ENCODE results near the gene MCM9.

Gene MCM9

GRCh38 chr6:118934461-118935330, at the start of gene MCM9:
TSS of gene MCM9 (minus strand) at chr6:118935159. CDS start at chr6:118931723, 3,436 bp downstream.
- peak within 1 kb of the TSS; percentile 94 for H3K4me3 ChIP-seq (ENCODE audit: low read length)
- peaks cover 15% of the 10 kb centered on the region for H3K36me3 ChIP-seq (ENCODE audit: control insufficient read depth, insufficient read depth, low read length, severe bottlenecking)
- H3K27me3 ChIP-seq (replicated peaks; ENCODE audit: control insufficient read depth, insufficient read depth, low read length) = no peaks in the 10 kb centered on the region
- peaks cover 14% of the 10 kb centered on the region for H3K4me1 ChIP-seq (ENCODE audit: control insufficient read depth, insufficient read depth, low read length)
- peak within 1 kb of the TSS; percentile 93 for H3K9ac ChIP-seq (ENCODE audit: low read length)
- peak; percentile 94 for DNase-seq (ENCODE audit: low read depth)
- H3K9me3 ChIP-seq (ENCODE audit: control insufficient read depth, low read length) = no peaks in the 10 kb centered on the region

- Histone ChIP-seq H3K27me3 (replicated peaks; ENCODE audit: control insufficient read depth, insufficient read depth, low read length) (no peaks in the 10 kb centered on the region), H3K4me1 (ENCODE audit: control insufficient read depth, insufficient read depth, low read length) (no peaks in the 10 kb centered on the region), H3K9me3 (ENCODE audit: control insufficient read depth, low read length) (no peaks in the 10 kb centered on the region), H3K4me3 (ENCODE audit: low read length) (no peak overlapping the region), H3K36me3 (ENCODE audit: control insufficient read depth, insufficient read depth, low read length, severe bottlenecking) (no peaks in the 10 kb centered on the region), H3K9ac (ENCODE audit: low read length) (no peak overlapping the region)
- no peak for DNase-seq (ENCODE audit: low read depth)
These were observed 49.4 kb upstream of the MCM9 start for GRCh38 chr6:118984342-118984741.

GRCh38 chr6:118982575-118982911, 47.6 kb upstream of the MCM9 start:
- Histone ChIP-seq H3K4me1 (ENCODE audit: control insufficient read depth, insufficient read depth, low read length) (no peaks in the 10 kb centered on the region), H3K4me3 (ENCODE audit: low read length) (no peak overlapping the region), H3K27me3 (replicated peaks; ENCODE audit: control insufficient read depth, insufficient read depth, low read length) (no peaks in the 10 kb centered on the region), H3K36me3 (ENCODE audit: control insufficient read depth, insufficient read depth, low read length, severe bottlenecking) (no peaks in the 10 kb centered on the region), H3K9ac (ENCODE audit: low read length) (no peak overlapping the region), H3K9me3 (ENCODE audit: control insufficient read depth, low read length) (no peaks in the 10 kb centered on the region)
- DNase-seq (ENCODE audit: low read depth) = no peak

- Histone ChIP-seq H3K4me1 (ENCODE audit: control insufficient read depth, insufficient read depth, low read length) (no peaks in the 10 kb centered on the region), H3K9ac (ENCODE audit: low read length) (no peak overlapping the region), H3K9me3 (ENCODE audit: control insufficient read depth, low read length) (no peaks in the 10 kb centered on the region), H3K4me3 (ENCODE audit: low read length) (no peak overlapping the region), H3K27me3 (replicated peaks; ENCODE audit: control insufficient read depth, insufficient read depth, low read length) (no peaks in the 10 kb centered on the region), H3K36me3 (ENCODE audit: control insufficient read depth, insufficient read depth, low read length, severe bottlenecking) (no peaks in the 10 kb centered on the region)
- DNase-seq (ENCODE audit: low read depth) = no peak
These were observed 47.1 kb upstream of the MCM9 start for GRCh38 chr6:118981884-118982574.

GRCh38 chr6:118980063-118980462, 45.1 kb upstream of the MCM9 start:
- Histone ChIP-seq H3K9me3 (ENCODE audit: control insufficient read depth, low read length) (no peaks in the 10 kb centered on the region), H3K4me1 (ENCODE audit: control insufficient read depth, insufficient read depth, low read length) (no peaks in the 10 kb centered on the region), H3K27me3 (replicated peaks; ENCODE audit: control insufficient read depth, insufficient read depth, low read length) (no peaks in the 10 kb centered on the region), H3K36me3 (ENCODE audit: control insufficient read depth, insufficient read depth, low read length, severe bottlenecking) (no peaks in the 10 kb centered on the region), H3K9ac (ENCODE audit: low read length) (no peak overlapping the region), H3K4me3 (ENCODE audit: low read length) (no peak overlapping the region)
- peak; percentile 68 for DNase-seq (ENCODE audit: low read depth)

GRCh38 chr6:118974790-118975189, 39.8 kb upstream of the MCM9 start:
- H3K36me3 ChIP-seq (ENCODE audit: control insufficient read depth, insufficient read depth, low read length, severe bottlenecking) = no peaks in the 10 kb centered on the region
- H3K9me3 ChIP-seq (ENCODE audit: control insufficient read depth, low read length) = no peaks in the 10 kb centered on the region
- no peak overlapping the region for H3K4me3 ChIP-seq (ENCODE audit: low read length)
- no peaks in the 10 kb centered on the region for H3K4me1 ChIP-seq (ENCODE audit: control insufficient read depth, insufficient read depth, low read length)
- H3K9ac ChIP-seq (ENCODE audit: low read length) = no peak overlapping the region
- no peak for DNase-seq (ENCODE audit: low read depth)
- no peaks in the 10 kb centered on the region for H3K27me3 ChIP-seq (replicated peaks; ENCODE audit: control insufficient read depth, insufficient read depth, low read length)

- Histone ChIP-seq H3K9me3 (ENCODE audit: control insufficient read depth, low read length) (no peaks in the 10 kb centered on the region), H3K27me3 (replicated peaks; ENCODE audit: control insufficient read depth, insufficient read depth, low read length) (no peaks in the 10 kb centered on the region), H3K4me3 (ENCODE audit: low read length) (no peak overlapping the region), H3K4me1 (ENCODE audit: control insufficient read depth, insufficient read depth, low read length) (no peaks in the 10 kb centered on the region), H3K36me3 (ENCODE audit: control insufficient read depth, insufficient read depth, low read length, severe bottlenecking) (no peaks in the 10 kb centered on the region), H3K9ac (ENCODE audit: low read length) (no peak overlapping the region)
- no peak for DNase-seq (ENCODE audit: low read depth)
These were observed 36.7 kb upstream of the MCM9 start for GRCh38 chr6:118971682-118972081.

- no peak for DNase-seq (ENCODE audit: low read depth)
- H3K9me3 ChIP-seq (ENCODE audit: control insufficient read depth, low read length) = no peaks in the 10 kb centered on the region
- H3K36me3 ChIP-seq (ENCODE audit: control insufficient read depth, insufficient read depth, low read length, severe bottlenecking) = no peaks in the 10 kb centered on the region
- no peak overlapping the region for H3K4me3 ChIP-seq (ENCODE audit: low read length)
- no peaks in the 10 kb centered on the region for H3K4me1 ChIP-seq (ENCODE audit: control insufficient read depth, insufficient read depth, low read length)
- no peaks in the 10 kb centered on the region for H3K27me3 ChIP-seq (replicated peaks; ENCODE audit: control insufficient read depth, insufficient read depth, low read length)
- H3K9ac ChIP-seq (ENCODE audit: low read length) = no peak overlapping the region
These were observed 35.9 kb upstream of the MCM9 start for GRCh38 chr6:118970866-118971265.

- Histone ChIP-seq H3K4me1 (ENCODE audit: control insufficient read depth, insufficient read depth, low read length) (no peaks in the 10 kb centered on the region), H3K36me3 (ENCODE audit: control insufficient read depth, insufficient read depth, low read length, severe bottlenecking) (no peaks in the 10 kb centered on the region), H3K9ac (ENCODE audit: low read length) (no peak overlapping the region), H3K27me3 (replicated peaks; ENCODE audit: control insufficient read depth, insufficient read depth, low read length) (no peaks in the 10 kb centered on the region), H3K9me3 (ENCODE audit: control insufficient read depth, low read length) (no peaks in the 10 kb centered on the region), H3K4me3 (ENCODE audit: low read length) (no peak overlapping the region)
- DNase-seq (ENCODE audit: low read depth) = peak; percentile 53
These were observed 33.5 kb upstream of the MCM9 start for GRCh38 chr6:118968416-118968815.

- Histone ChIP-seq H3K36me3 (ENCODE audit: control insufficient read depth, insufficient read depth, low read length, severe bottlenecking) (no peaks in the 10 kb centered on the region), H3K27me3 (replicated peaks; ENCODE audit: control insufficient read depth, insufficient read depth, low read length) (no peaks in the 10 kb centered on the region)
- no peak for DNase-seq (ENCODE audit: low read depth)
These were observed 32.3 kb upstream of the MCM9 start for GRCh38 chr6:118967239-118967638.

GRCh38 chr6:118965843-118966370, 30.9 kb upstream of the MCM9 start:
- Histone ChIP-seq H3K9me3 (ENCODE audit: control insufficient read depth, low read length) (no peaks in the 10 kb centered on the region), H3K36me3 (ENCODE audit: control insufficient read depth, insufficient read depth, low read length, severe bottlenecking) (no peaks in the 10 kb centered on the region), H3K9ac (ENCODE audit: low read length) (no peak overlapping the region), H3K4me1 (ENCODE audit: control insufficient read depth, insufficient read depth, low read length) (peaks cover 4% of the 10 kb centered on the region), H3K27me3 (replicated peaks; ENCODE audit: control insufficient read depth, insufficient read depth, low read length) (no peaks in the 10 kb centered on the region), H3K4me3 (ENCODE audit: low read length) (no peak overlapping the region)
- no peak for DNase-seq (ENCODE audit: low read depth)

More at GRCh38 chr6:118967239-118967638, 32.3 kb upstream of the MCM9 start:
- Histone ChIP-seq H3K4me3 (ENCODE audit: low read length) (no peak overlapping the region), H3K9ac (ENCODE audit: low read length) (no peak overlapping the region), H3K9me3 (ENCODE audit: control insufficient read depth, low read length) (no peaks in the 10 kb centered on the region), H3K4me1 (ENCODE audit: control insufficient read depth, insufficient read depth, low read length) (no peaks in the 10 kb centered on the region)

Measured in adipocyte (in vitro differentiated cells).